Right lobe of liver (tissue), 4 donors: Measurements from ENCODE around the gene NADSYN1.

Experiments
- POLR2A ChIP-seq: fragments of 450-650 bp; IDR thresholded peaks from one replicate; pipeline ENCODE4 v1.6.1; 2017; ENCODE audit warnings: antibody characterized with exemption, mild to moderate bottlenecking
- TF ChIP-seq, protein P1 (sequence below), 4 donors: fragments of 200-600 bp in 3 of 4; fragments of 450-650 bp in 1 of 4; IDR thresholded peaks; one replicate each; pipeline versions ENCODE4 v1.5.1 to v1.8.0; 2016 to 2022; ENCODE audit warnings: antibody characterized with exemption in 4 of 4, mild to moderate bottlenecking in 2 of 4
- donor health status: DM: no; HTN: no; CAD: no.
- donor health status: DM: no; HTN: no; CAD: no.
- donor health status: DM: no; HTN: yes; CAD: no.

DNA sequence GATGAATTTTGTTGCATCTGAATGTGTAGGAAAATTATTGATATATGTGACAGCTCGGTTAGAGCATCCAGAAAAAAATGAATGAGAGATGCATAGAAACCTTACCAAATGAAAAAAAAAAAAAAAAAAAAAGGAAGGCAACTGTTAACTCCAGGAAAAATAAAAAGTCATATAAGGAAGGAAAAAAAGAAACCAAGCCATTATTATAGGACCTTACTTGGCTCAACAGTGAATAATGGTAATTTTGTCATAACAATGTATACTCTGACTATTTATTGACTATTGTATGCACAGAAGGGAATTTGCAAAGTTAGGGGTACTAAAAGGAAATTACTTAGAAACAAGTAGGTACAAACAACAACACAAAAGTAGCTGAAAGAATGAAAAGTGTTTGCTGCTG is 6.9 kb upstream of the NADSYN1 start:
- TF ChIP-seq, protein P1, sequence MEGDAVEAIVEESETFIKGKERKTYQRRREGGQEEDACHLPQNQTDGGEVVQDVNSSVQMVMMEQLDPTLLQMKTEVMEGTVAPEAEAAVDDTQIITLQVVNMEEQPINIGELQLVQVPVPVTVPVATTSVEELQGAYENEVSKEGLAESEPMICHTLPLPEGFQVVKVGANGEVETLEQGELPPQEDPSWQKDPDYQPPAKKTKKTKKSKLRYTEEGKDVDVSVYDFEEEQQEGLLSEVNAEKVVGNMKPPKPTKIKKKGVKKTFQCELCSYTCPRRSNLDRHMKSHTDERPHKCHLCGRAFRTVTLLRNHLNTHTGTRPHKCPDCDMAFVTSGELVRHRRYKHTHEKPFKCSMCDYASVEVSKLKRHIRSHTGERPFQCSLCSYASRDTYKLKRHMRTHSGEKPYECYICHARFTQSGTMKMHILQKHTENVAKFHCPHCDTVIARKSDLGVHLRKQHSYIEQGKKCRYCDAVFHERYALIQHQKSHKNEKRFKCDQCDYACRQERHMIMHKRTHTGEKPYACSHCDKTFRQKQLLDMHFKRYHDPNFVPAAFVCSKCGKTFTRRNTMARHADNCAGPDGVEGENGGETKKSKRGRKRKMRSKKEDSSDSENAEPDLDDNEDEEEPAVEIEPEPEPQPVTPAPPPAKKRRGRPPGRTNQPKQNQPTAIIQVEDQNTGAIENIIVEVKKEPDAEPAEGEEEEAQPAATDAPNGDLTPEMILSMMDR (IDR thresholded peaks at IDR 0.05), result no peak
- TF ChIP-seq POLR2A, result no peak
